SU-DHL-6 (cell line): ENCODE measurements around the gene CDX2.
A peak's percentile ranks its signal among the peaks of the same experiment; 100 is the strongest.

Experiments used
- H2AFZ ChIP-seq: fragments of 200-600 bp; sonication (generic); 2 replicates; pipeline ENCODE4 v1.6.1; 2014; ENCODE audit warnings: low read depth, mild to moderate bottlenecking, moderate library complexity, mixed read lengths, antibody characterized with exemption, low read length; ENCODE audit not compliant: severe bottlenecking
- H3F3A ChIP-seq: fragments of 200-600 bp; shearing (Covaris generic); 2 replicates; pipeline ENCODE4 v1.6.0; 2016; ENCODE audit warnings: antibody characterized with exemption, mild to moderate bottlenecking; ENCODE audit not compliant: insufficient read depth
- H3K27ac ChIP-seq: fragments of 200-600 bp; sonication (generic); 2 replicates; pipeline ENCODE4 v1.5.1; 2016; ENCODE audit warnings: low read depth, mild to moderate bottlenecking, low read length, moderate library complexity, mixed read lengths
- H3K27me3 ChIP-seq: fragments of 200-600 bp; sonication (generic), shearing (Covaris generic); 2 replicates; pipeline ENCODE4 v1.6.0; 2014; ENCODE audit warnings: mild to moderate bottlenecking, low read length
- H3K36me3 ChIP-seq: fragments of 200-600 bp; sonication (generic); 2 replicates; pipeline ENCODE4 v1.6.1; 2014; ENCODE audit warnings: mild to moderate bottlenecking, low read length, mixed read lengths
- H3K4me2 ChIP-seq: fragments of 300-600, 200-600 bp; shearing (Covaris generic), sonication (generic); 2 replicates; pipeline ENCODE4 v1.6.0; 2014; ENCODE audit warnings: low read length, low read depth, mild to moderate bottlenecking; ENCODE audit not compliant: poor library complexity, severe bottlenecking
- H3K4me3 ChIP-seq: fragments of 200-600 bp; sonication (generic); 2 replicates; pipeline ENCODE4 v1.5.1; 2014; ENCODE audit warnings: antibody characterized with exemption, low read length, mild to moderate bottlenecking, mixed read lengths; ENCODE audit not compliant: insufficient read depth, poor library complexity, severe bottlenecking
- H3K79me2 ChIP-seq: fragments of 200-600 bp; sonication (generic); 2 replicates; pipeline ENCODE4 v1.6.1; 2014; ENCODE audit warnings: mild to moderate bottlenecking, low read length, moderate library complexity; ENCODE audit not compliant: insufficient read depth
- H3K9ac ChIP-seq: fragments of 200-600 bp; sonication (generic); 2 replicates; pipeline ENCODE4 v1.7.0; 2014; ENCODE audit warnings: mild to moderate bottlenecking, low read length
- H3K9me2 ChIP-seq: fragments of 200-600 bp; sonication (generic); replicated peaks from 2 replicates; pipeline ENCODE4 v1.6.1; 2014; ENCODE audit warnings: low read length; ENCODE audit not compliant: insufficient read depth
- H3K9me3 ChIP-seq: fragments of 200-600 bp; sonication (generic); 2 replicates; pipeline ENCODE4 v1.6.1; 2014; ENCODE audit warnings: low read length, mixed read lengths; ENCODE audit not compliant: insufficient read depth
- H4K20me1 ChIP-seq: fragments of 200-600 bp; sonication (generic); 2 replicates; pipeline ENCODE4 v1.6.1; 2014; ENCODE audit warnings: low read depth, mild to moderate bottlenecking, antibody characterized with exemption, low read length, moderate library complexity, mixed read lengths
- CTCF ChIP-seq: fragments of 200-600 bp; sonication (generic); IDR thresholded peaks from one replicate; pipeline ENCODE4 v1.5.1; 2017; ENCODE audit warnings: antibody characterized with exemption, mild to moderate bottlenecking, low read length, moderate library complexity; ENCODE audit not compliant: insufficient read depth, poor library complexity, severe bottlenecking
- EZH2phosphoT487 ChIP-seq: fragments of 200-600 bp; sonication (generic), shearing (Covaris generic); conservative IDR thresholded peaks from 2 replicates; pipeline ENCODE4 v1.6.1; 2018; ENCODE audit warnings: mild to moderate bottlenecking, antibody characterized with exemption, low read length, moderate library complexity, mixed read lengths

Gene CDX2

GRCh38 chr13:27954406-27954851, 14.7 kb downstream of the CDX2 start:
- no peak overlapping the region for H3K9ac ChIP-seq
- H3K36me3 ChIP-seq: no peaks in the 10 kb centered on the region
- H3K27me3 ChIP-seq: no peaks in the 10 kb centered on the region
- no peak overlapping the region for H2AFZ ChIP-seq
- no peaks in the 10 kb centered on the region for H3F3A ChIP-seq
- H4K20me1 ChIP-seq: no peaks in the 10 kb centered on the region
- no peaks in the 10 kb centered on the region for H3K9me2 ChIP-seq
- no peak overlapping the region for H3K4me2 ChIP-seq
- H3K4me3 ChIP-seq: no peak overlapping the region
- H3K79me2 ChIP-seq: no peaks in the 10 kb centered on the region
- no peak overlapping the region for H3K27ac ChIP-seq
- TF ChIP-seq EZH2phosphoT487: no peak
- TF ChIP-seq CTCF: no peak
- no peaks in the 10 kb centered on the region for H3K9me3 ChIP-seq

GRCh38 chr13:27953676-27954405, 15.3 kb downstream of the CDX2 start:
- Histone ChIP-seq H3K4me3 (peak overlapping the region; percentile 38), H3K9me2 (no peaks in the 10 kb centered on the region), H3K4me2 (peak overlapping the region; percentile 52), H3F3A (no peaks in the 10 kb centered on the region), H2AFZ (peak overlapping the region; percentile 81), H3K9ac (peak overlapping the region; percentile 38; the same call in 1 of the 2 replicates), H3K27me3 (no peaks in the 10 kb centered on the region), H4K20me1 (no peaks in the 10 kb centered on the region), H3K27ac (no peak overlapping the region), H3K9me3 (no peaks in the 10 kb centered on the region), H3K79me2 (no peaks in the 10 kb centered on the region), H3K36me3 (no peaks in the 10 kb centered on the region)
- peak; percentile 74 for TF ChIP-seq CTCF
- TF ChIP-seq EZH2phosphoT487: no peak

GRCh38 chr13:27952876-27953675, 16.0 kb downstream of the CDX2 start:
- no peaks in the 10 kb centered on the region for H4K20me1 ChIP-seq
- H3K4me2 ChIP-seq: peak overlapping the region; percentile 52
- H3K9ac ChIP-seq: no peak overlapping the region; the same call in 1 of the 2 replicates
- TF ChIP-seq CTCF (no peak), EZH2phosphoT487 (no peak)
- no peak overlapping the region for H3K27ac ChIP-seq
- no peaks in the 10 kb centered on the region for H3K27me3 ChIP-seq
- H3K9me3 ChIP-seq: no peaks in the 10 kb centered on the region
- H3K9me2 ChIP-seq: no peaks in the 10 kb centered on the region
- H2AFZ ChIP-seq: peak overlapping the region; percentile 81
- no peaks in the 10 kb centered on the region for H3K79me2 ChIP-seq
- H3F3A ChIP-seq: no peaks in the 10 kb centered on the region
- H3K4me3 ChIP-seq: peak overlapping the region; percentile 38
- H3K36me3 ChIP-seq: no peaks in the 10 kb centered on the region
